ENCODE data around the gene SLCO2B1.

Gene SLCO2B1

GRCh38 chr11:75195167-75195962 lies 44.5 kb downstream of the SLCO2B1 start:
- no peak for DNase-seq

DNA sequence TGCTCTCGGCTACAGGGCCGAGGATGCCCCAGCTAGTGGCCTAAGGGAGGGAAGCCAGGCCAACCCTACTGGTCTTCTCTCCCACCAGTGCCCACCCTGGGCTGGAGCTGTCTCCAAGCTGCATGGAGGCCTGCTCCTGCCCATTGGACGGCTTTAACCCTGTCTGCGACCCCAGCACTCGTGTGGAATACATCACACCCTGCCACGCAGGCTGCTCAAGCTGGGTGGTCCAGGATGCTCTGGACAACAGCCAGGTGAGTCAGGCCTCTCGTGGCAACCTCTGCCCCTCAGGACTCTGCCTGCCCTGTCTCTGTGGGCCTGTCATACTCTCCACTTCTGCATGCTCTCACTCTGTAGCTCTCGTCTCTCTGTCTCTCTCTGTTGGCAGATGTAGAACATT lies 45.5 kb downstream of the SLCO2B1 start:
- no peak for DNase-seq

DNA sequence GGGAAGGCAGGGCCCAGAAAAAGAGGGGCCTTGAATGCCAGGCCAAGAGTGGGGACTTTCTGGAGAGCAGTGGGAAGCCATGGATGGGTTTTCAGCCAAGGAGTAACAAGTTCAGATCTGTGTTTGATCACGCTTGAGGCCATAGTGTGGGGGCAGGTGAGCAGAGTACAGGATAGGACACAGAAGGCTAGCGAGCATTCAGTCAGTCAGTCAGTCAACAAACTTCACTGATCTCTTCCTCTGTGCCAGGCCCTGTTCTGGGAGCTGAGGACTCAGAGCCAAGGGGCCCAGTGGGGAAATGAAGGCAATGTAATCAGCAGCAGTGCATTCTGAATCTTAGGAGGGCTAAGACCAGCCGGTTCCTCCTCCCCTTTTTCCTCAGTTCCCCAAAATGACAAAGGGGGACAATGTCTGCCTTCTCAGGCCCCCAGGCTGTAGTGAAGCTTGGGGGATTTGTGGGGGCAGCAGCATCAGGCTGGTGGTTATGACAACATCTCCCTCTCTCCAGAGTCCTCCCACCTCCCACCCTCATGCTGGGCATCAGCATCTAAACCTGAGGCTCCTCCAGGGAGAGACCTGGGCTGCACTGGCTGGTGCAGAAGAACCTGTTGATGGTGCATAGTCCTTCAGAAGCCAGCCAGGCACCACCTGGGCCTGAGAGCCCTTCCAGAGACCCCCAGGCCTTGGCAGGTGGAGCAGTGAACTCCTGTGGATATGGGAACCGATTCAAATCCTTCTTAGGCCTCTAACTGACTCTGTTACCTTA lies 46.8 kb downstream of the SLCO2B1 start:
- DNase-seq, result no peak

DNA sequence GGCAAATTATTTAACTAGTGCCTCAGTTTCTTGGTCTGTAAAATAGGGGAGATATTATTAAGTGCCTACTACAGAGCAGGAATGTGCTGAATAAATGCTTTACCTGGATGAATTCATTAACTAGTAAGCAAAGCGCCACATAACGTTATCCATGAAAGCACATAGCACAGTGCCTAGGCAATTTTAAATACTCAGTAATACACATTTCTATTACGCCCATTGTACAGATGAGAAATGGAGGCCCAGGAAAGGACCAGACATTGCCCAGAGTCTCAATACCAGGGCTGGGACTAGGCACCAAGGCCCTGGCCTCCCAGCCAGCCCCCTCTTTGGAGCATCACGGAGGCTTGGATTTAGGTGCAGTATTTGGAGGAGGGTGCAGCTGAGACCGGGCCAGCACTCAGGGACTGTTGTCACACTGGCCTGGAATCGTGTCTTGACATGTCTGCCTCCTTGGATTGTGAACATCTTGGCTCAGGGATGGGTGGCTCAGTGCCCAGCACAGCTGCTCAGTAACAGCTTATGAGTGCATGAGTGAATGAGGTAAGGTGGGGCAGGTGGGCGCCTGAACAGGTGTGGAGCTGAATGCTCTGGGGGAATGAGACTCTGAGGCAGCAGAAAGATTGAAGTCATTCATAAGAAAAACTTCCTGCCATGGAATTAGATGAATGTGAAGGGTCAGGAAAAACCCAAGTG lies 47.5 kb downstream of the SLCO2B1 start:
- DNase-seq, result no peak

DNA sequence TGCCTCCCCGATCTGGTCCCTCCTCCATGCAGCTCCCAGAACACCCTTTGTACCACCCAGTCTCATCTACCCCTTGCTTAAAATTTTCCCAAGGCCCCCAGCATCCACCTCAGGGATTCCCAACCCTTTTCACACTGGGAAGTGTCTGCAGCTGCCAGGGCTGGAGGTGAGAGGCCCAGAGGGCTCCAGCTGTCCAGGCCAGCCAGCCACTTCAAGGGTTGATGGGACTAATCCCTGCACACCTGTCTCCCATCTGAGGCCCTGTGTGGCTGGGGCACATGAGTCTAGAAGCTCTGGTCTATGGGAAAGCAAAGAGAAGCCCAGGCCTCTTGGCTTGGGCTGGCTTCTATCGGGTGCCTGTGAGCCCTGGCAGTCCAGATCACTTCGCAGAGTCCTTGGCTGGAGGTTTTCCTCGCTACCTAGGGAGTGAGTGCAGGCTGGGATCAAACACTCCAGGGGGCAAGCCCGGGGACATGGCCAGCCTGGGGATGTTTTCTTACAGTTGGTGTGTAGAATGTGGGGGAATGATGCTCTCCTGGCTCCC lies 48.6 kb downstream of the SLCO2B1 start:
- no peak for DNase-seq

DNA sequence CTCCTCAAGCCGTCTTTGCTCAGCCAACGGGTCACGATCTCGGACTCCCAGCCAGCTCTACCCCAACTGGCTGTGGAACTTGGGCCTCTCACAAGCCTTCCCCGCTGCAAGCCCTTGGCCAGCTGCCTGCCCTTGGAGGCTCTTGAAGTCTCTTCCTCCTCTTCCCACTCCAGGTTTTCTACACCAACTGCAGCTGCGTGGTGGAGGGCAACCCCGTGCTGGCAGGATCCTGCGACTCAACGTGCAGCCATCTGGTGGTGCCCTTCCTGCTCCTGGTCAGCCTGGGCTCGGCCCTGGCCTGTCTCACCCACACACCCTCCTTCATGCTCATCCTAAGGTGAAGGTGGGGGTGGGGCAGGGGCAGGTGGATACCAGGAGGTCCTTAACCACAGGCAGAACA lies 49.1 kb downstream of the SLCO2B1 start:
- no peak for DNase-seq

DNA sequence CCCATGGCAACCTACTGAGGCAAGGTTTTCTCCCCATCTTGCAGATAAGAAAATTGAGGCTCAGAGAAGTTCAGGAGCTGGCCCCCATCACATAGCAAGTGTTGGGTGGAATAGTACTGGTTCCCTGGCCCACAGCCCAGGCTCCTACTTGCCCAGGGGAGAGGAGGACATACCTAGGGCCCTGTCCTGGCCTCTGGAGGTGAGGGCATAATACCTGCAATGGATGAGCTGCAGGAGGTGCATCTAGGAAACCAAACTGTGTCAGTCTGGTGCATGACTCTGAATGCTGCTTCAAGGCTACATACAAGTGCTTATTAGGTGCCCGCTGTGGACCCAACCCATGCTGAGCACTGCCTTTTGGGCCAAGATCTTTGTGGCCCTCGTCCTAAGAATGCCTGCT lies 49.6 kb downstream of the SLCO2B1 start:
- DNase-seq, result no peak

DNA sequence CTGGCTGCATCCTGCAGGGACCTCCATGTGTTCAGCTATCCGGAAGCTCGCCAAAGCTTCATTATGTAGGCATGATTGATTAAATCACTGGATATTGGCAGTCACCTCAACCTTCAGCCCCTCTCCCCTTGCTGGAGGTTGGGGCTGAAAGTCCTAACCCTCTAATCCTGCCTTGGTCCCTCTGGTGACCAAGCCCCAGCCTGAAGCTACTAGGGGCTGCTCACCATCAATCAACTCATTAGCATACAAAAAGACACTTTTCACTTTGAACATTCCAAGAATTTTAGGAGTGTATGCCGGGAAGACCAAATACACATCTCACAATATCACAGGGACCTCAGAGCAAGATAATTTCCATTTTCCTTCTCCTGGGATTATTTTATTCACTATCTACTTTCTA lies 50.9 kb downstream of the SLCO2B1 start:
- DNase-seq, result no peak

- no peak for DNase-seq
Measured at GRCh38 chr11:75202195-75202594, 51.3 kb downstream of the SLCO2B1 start.

- no peak for DNase-seq
Measured at GRCh38 chr11:75203138-75203537, 52.2 kb downstream of the SLCO2B1 start.

GRCh38 chr11:75203641-75204011 lies 52.7 kb downstream of the SLCO2B1 start:
- DNase-seq, result no peak

- no peak for DNase-seq
Measured at GRCh38 chr11:75204012-75204674, 53.2 kb downstream of the SLCO2B1 start.

GRCh38 chr11:75204685-75205563 lies 54.0 kb downstream of the SLCO2B1 start:
- DNase-seq, result peak; percentile 90

- no peak for DNase-seq
Measured at GRCh38 chr11:75205564-75206020, 54.7 kb downstream of the SLCO2B1 start.

DNA sequence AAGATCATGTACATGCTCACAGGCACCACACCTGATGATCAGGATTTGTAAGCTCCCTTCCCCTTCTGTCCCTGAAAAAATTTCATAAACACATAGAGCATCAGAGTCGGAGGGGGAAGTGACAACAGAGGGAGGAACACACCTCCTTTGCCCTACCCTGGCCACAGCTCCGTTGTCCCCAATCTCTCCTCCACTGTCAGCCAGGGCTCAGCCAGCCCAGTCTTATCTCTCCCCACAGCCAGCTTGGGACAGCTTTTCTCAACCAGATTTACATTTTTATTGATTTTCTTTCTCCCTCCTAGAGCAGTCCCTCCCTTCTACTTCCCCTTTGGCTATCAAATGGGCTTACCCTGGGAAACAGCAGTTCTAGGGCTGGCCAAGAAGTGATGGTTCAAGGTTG lies 57.5 kb downstream of the SLCO2B1 start:
- no peak for DNase-seq

GRCh38 chr11:75212411-75212810 lies 61.5 kb downstream of the SLCO2B1 start:
- no peak for DNase-seq

GRCh38 chr11:75214411-75214821 lies 63.5 kb downstream of the SLCO2B1 start:
- DNase-seq, result peak; percentile 85

GRCh38 chr11:75214843-75215242 lies 63.9 kb downstream of the SLCO2B1 start:
- no peak for DNase-seq

- no peak for DNase-seq
Measured at GRCh38 chr11:75219869-75220268, 69.0 kb downstream of the SLCO2B1 start.

DNA sequence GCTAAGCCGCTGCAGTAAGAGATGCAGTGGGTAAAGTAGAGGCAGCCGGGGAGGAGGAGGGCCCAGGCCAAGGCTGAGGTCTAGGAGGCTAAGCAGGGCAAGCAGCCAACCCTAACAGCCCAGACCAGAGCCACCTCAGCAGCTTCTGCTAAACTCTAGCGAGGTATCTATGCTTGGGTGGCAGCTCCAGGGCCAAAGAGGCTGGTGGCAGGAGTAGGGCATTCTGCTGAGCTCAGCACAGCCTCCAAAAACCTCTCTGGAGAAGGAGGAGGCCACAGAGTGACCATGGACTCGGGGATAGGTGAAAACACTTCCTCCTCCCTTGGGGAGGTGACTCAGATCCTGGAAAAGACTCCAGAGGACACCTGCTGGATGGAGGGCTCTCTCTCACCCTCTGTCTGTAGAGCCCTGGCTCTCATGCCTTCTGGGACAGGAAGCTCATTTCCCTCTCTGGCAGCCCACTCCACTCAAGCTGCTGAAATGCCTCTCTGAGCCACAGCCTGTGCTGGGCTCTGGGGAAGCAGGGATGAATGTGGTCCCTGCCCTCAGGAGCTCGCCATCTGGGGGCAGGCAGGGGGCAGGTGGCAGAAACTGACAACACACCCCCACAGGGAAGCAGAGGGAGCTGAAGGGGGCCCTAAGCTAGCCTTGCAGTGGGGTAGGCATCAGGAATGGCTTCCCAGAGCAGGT lies 73.2 kb downstream of the SLCO2B1 start:
- DNase-seq, result no peak

DNA sequence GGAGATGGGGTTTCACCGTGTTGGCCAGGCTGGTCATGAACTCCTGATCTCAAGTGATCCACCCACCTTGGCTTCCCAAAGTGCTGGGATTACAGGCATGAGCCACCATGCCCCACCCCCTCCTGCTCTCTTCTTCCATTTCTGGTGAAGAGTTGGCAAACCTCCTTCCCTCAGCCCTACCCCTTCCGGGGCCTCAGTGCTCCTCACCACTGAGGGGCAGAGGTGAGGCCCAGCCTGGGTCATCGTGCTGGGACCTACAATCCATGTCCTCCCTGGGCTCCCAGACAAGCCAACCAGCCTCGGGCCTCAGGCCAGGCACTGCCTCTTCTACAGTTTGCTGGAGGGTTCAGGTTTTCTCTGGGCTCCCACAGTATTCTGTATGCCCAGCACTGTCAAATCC lies 74.9 kb downstream of the SLCO2B1 start:
- DNase-seq, result no peak

All from CD4-positive, alpha-beta T cell treated with Interleukin-17A for 4 hours (primary cell).